Gastroesophageal sphincter (tissue), 4 donors: Measurements from ENCODE around the gene FOXP4. TPM values are rescaled to one million over a fixed set of nuclear protein-coding genes. Genes with fewer than 3 reads are reported as not detected.

Experiments used
- ATAC-seq: fragments of 150-250 bp; one replicate; pipeline ENCODE4 v1.9.1; 2016; ENCODE audit warnings: mild to moderate bottlenecking, moderate library complexity
- H3K27ac ChIP-seq, 4 donors: fragments of 200-600 bp; sonication (generic) in 3 of 4; 1 replicate in 3 of 4; 2 replicates in 1 of 4; pipeline ENCODE4 v1.5.1; 2016 to 2019
- H3K27me3 ChIP-seq: fragments of 200-600 bp; sonication (generic); one replicate; pipeline ENCODE4 v1.5.1; 2019
- H3K36me3 ChIP-seq, 2 donors: fragments of 200-600 bp; sonication (generic); one replicate each; pipeline ENCODE4 v1.5.1; 2019; ENCODE audit warnings: control low read depth in 1 of 2
- H3K4me1 ChIP-seq, 3 donors: fragments of 200-600 bp; sonication (generic); 1 replicate in 2 of 3; 2 replicates in 1 of 3; pipeline ENCODE4 v1.5.1; 2016 to 2019; ENCODE audit warnings: control low read depth in 2 of 3
- H3K4me3 ChIP-seq, 2 donors: fragments of 200-600 bp; sonication (generic); one replicate each; pipeline ENCODE4 v1.5.1; 2019; ENCODE audit warnings: mild to moderate bottlenecking in 1 of 2, moderate library complexity in 1 of 2
- H3K9me3 ChIP-seq, 3 donors: fragments of 200-600 bp; sonication (generic); one replicate each; pipeline ENCODE4 v1.5.1; 2017 to 2019; ENCODE audit warnings: control low read depth in 2 of 3
- EP300 ChIP-seq: sonication (generic); formaldehyde crosslinking; IDR thresholded peaks from one replicate; pipeline ENCODE4 v1.6.1; 2017; ENCODE audit warnings: antibody characterized with exemption, mild to moderate bottlenecking
- POLR2A ChIP-seq, 2 donors: fragments of 450-650 bp; IDR thresholded peaks; one replicate each; pipeline ENCODE4 v1.6.1; 2017; ENCODE audit warnings: antibody characterized with exemption in 2 of 2, mild to moderate bottlenecking in 2 of 2, moderate library complexity in 1 of 2
- POLR2AphosphoS5 ChIP-seq: sonication (generic); formaldehyde crosslinking; IDR thresholded peaks from one replicate; pipeline ENCODE4 v1.6.1; 2017; ENCODE audit warnings: antibody characterized with exemption
- WGBS, 2 donors: methylation state at CpG; one replicate each; pipeline ENCODE4 v1.1.5; 2018; ENCODE audit warnings: low coverage in 1 of 2; 5-methylcytosine and 5-hydroxymethylcytosine counted together
- total RNA-seq, 4 donors: library from RNA; depleted of rRNA; stranded (reverse); fragments of >200 nt; gene quantifications; one replicate each; pipeline ENCODE4 v1.1.0, GENCODE V29; 2016
- TF ChIP-seq, protein P1 (sequence below), 4 experiments: fragments of 200-600 bp in 2 of 4; fragments of 450-650 bp in 2 of 4; sonication (generic) in 1 of 4; IDR thresholded peaks; one replicate each; pipeline ENCODE4 v1.5.1; 2017 to 2019; ENCODE audit warnings: antibody characterized with exemption in 4 of 4, mild to moderate bottlenecking in 2 of 4, moderate library complexity in 2 of 4

FOXP4 gene
- total RNA-seq, 4 donors from 2014 or later = 8.2 to 25.8 (median 11.7) TPM

GRCh38 chr6:41624621-41625380, 78.6 kb downstream of the FOXP4 start:
- H3K36me3 ChIP-seq = no peaks in the 10 kb centered on the region
- peaks cover 21% of the 10 kb centered on the region for H3K27me3 ChIP-seq
- no peak for ATAC-seq
- no peak overlapping the region for H3K27ac ChIP-seq
- no peak overlapping the region for H3K4me3 ChIP-seq
- WGBS, 2 donors = 75 to 81% methylated on average over 12 of the region's 18 CpGs
- peaks cover 0 to 6% (median 4%) of the 10 kb centered on the region in 3 donors for H3K4me1 ChIP-seq
- TF ChIP-seq EP300 (no peak), POLR2A (IDR thresholded peaks at IDR 0.05) (no peak), POLR2AphosphoS5 (no peak)
- TF ChIP-seq, protein P1, sequence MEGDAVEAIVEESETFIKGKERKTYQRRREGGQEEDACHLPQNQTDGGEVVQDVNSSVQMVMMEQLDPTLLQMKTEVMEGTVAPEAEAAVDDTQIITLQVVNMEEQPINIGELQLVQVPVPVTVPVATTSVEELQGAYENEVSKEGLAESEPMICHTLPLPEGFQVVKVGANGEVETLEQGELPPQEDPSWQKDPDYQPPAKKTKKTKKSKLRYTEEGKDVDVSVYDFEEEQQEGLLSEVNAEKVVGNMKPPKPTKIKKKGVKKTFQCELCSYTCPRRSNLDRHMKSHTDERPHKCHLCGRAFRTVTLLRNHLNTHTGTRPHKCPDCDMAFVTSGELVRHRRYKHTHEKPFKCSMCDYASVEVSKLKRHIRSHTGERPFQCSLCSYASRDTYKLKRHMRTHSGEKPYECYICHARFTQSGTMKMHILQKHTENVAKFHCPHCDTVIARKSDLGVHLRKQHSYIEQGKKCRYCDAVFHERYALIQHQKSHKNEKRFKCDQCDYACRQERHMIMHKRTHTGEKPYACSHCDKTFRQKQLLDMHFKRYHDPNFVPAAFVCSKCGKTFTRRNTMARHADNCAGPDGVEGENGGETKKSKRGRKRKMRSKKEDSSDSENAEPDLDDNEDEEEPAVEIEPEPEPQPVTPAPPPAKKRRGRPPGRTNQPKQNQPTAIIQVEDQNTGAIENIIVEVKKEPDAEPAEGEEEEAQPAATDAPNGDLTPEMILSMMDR (IDR thresholded peaks at IDR 0.05) = no peak
- peaks cover 0 to 20% (median 0%) of the 10 kb centered on the region in 3 donors for H3K9me3 ChIP-seq

DNA sequence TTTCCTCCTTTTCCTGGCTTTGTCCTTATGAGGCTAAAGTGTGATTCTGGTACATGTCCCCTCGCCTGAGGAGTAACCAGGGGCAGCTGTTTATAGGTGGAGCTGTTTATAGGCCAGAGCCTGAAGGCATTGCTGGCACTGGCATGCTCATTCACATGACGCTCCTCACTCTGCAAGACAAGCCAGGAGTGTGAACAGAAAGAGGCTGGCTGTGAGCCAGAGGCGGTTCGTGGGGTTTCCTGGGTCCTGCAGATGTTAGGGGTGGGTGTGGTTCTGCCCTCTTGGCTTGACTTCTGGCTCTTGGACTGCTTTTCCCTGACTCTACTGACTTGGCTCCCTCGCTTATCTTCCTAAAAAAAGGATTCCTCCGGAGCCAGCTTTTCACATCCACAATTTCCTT, 79.3 kb downstream of the FOXP4 start:
- peaks cover 0 to 20% (median 0%) of the 10 kb centered on the region in 3 donors for H3K9me3 ChIP-seq
- TF ChIP-seq, protein P1 (IDR thresholded peaks at IDR 0.05) = no peak
- TF ChIP-seq POLR2A (IDR thresholded peaks at IDR 0.05) (no peak), POLR2AphosphoS5 (no peak), EP300 (no peak)
- peaks cover 0 to 6% (median 4%) of the 10 kb centered on the region in 3 donors for H3K4me1 ChIP-seq
- no peak for ATAC-seq
- no peaks in the 10 kb centered on the region for H3K36me3 ChIP-seq
- 20 to 38% methylated on average over 2 to 3 of the region's 6 CpGs for WGBS, 2 donors
- peaks cover 22% of the 10 kb centered on the region for H3K27me3 ChIP-seq
- H3K27ac ChIP-seq = no peak overlapping the region
- no peak overlapping the region for H3K4me3 ChIP-seq

DNA sequence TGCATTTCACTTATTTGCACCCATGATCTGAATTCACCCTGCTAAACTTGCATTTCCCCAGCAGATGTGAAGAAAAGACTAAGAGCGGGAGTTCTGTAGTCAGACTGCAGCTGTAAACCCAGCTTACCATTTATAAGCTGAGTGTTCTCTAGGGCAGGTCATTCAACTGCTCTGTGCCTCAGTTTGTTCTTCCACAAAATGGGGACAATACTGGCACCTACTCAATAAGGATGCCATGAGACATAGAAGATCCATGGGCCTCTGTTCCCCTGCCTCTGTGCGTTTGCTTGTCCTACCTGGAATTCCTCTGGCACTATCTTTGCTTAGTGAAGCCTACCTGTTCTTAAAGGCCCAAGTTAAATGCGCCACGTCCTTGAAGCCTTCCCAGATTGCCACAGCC, 79.8 kb downstream of the FOXP4 start:
- 93 to 100% methylated on average over 2 to 4 of the region's 4 CpGs for WGBS, 2 donors

DNA sequence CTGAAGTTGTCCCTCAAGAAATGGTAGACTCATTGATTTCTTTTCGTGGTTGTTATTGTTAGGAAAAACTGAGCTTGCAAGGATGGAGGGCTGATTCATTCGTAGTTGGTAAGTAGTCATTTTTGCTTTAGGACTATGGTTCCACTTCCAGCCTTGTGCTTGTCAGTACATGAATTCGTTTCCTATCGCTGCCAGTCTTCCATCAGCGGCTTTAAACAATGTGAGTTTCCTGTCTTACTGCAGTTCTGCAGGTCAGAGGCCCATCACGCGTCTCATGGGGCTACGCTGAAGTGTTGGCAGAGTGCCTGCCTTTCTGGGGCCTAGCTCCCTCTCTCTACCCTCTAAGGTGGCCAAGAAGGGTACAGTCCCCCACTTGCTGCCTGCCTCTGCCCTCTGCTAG, 80.7 kb downstream of the FOXP4 start:
- TF ChIP-seq POLR2A (IDR thresholded peaks at IDR 0.05) (no peak), EP300 (no peak), POLR2AphosphoS5 (no peak)
- TF ChIP-seq, protein P1 (IDR thresholded peaks at IDR 0.05) = no peak
- no peak for ATAC-seq
- H3K4me3 ChIP-seq = no peak overlapping the region
- WGBS, 2 donors = 73 to 83% methylated on average over 2 to 8 of the region's 8 CpGs
- peaks cover 0 to 6% (median 4%) of the 10 kb centered on the region in 3 donors for H3K4me1 ChIP-seq
- H3K9me3 ChIP-seq = peaks cover 0 to 5% (median 0%) of the 10 kb centered on the region in 3 donors
- H3K36me3 ChIP-seq = no peaks in the 10 kb centered on the region
- H3K27me3 ChIP-seq = peaks cover 18% of the 10 kb centered on the region
- H3K27ac ChIP-seq = no peak overlapping the region

More for the DNA sequence above, 79.8 kb downstream of the FOXP4 start:
- Histone ChIP-seq H3K4me3 (no peak overlapping the region), H3K4me1 (peaks cover 0 to 6% (median 4%) of the 10 kb centered on the region in 3 donors), H3K9me3 (peaks cover 0 to 14% (median 0%) of the 10 kb centered on the region in 3 donors), H3K36me3 (no peaks in the 10 kb centered on the region), H3K27me3 (peaks cover 18% of the 10 kb centered on the region), H3K27ac (no peak overlapping the region)
- ATAC-seq = no peak
- no peak for TF ChIP-seq EP300
- TF ChIP-seq POLR2AphosphoS5 = no peak
- TF ChIP-seq POLR2A (IDR thresholded peaks at IDR 0.05) = no peak
- TF ChIP-seq, protein P1 (IDR thresholded peaks at IDR 0.05) = no peak

DNA sequence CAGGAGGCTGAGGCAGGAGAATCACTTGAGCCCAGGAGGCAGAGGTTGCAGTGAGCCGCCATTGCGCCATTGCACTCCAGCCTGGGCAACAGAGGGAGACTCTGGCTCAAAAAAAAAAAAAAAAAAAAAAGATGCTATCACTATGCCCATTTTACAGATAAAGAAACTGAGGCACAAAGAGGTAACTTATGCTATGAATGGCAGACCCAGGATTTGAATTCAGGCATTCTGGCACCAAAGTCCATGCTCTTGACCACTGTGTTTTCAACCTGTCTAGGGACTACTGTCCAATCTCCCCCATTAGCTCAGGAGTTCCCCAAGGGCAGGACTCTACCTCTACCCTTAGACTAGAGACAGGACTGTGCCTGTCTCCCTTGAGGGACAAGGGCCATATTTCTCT, 82.9 kb downstream of the FOXP4 start:
- no peak overlapping the region for H3K4me3 ChIP-seq
- ATAC-seq = no peak
- WGBS, 2 donors = 100% methylated on average over 1 of the region's 2 CpGs; no CpG with 5 or more reads in 1 of the 2 donors
- no peaks in the 10 kb centered on the region for H3K36me3 ChIP-seq
- H3K27me3 ChIP-seq = peaks cover 21% of the 10 kb centered on the region
- H3K4me1 ChIP-seq = peaks cover 0 to 6% (median 4%) of the 10 kb centered on the region in 3 donors
- H3K27ac ChIP-seq = no peak overlapping the region
- no peaks in the 10 kb centered on the region for H3K9me3 ChIP-seq
- TF ChIP-seq POLR2AphosphoS5 (no peak), EP300 (no peak), POLR2A (IDR thresholded peaks at IDR 0.05) (no peak)
- TF ChIP-seq, protein P1 (IDR thresholded peaks at IDR 0.05) = no peak
